ENCODE data around the gene MLPH. TPM values are rescaled to one million over a fixed set of nuclear protein-coding genes. Genes with fewer than 3 reads are reported as not detected.

The MLPH gene
- polyA plus RNA-seq, 1 of the 3 experiments (the other 2 are of a cell fraction): 93.6 TPM

GRCh38 chr2:237546040-237546875, 59.2 kb downstream of the MLPH start:
- ChIA-PET POLR2A (no interaction called here), CTCF (interaction anchor here (1.0 to 3.7 kb wide), 2 partner anchors 17 to 34 kb away, joined by 3 to 16 read pairs; no protein-coding TSS in a partner anchor)
- Histone ChIP-seq H3K9ac (no peak overlapping the region), H3F3A (replicated peaks; ENCODE audit: insufficient read depth) (peaks cover 8% of the 10 kb centered on the region), H3K4me2 (no peak overlapping the region), H3K36me3 (replicated peaks in 1 of 2; ENCODE audit: control insufficient read depth in 1 of 2, insufficient read depth in 2 of 2, low read length in 1 of 2) (peaks cover 12 to 61% of the 10 kb centered on the region in 2 experiments), H3K27ac (ENCODE audit: low read depth in 2 of 2, low read length in 1 of 2) (no peak overlapping the region), H3K79me2 (ENCODE audit: insufficient read depth) (no peaks in the 10 kb centered on the region), H4K20me1 (ENCODE audit: insufficient read depth) (no peaks in the 10 kb centered on the region), H3K9me3 (no peaks in the 10 kb centered on the region), H3K4me3 (ENCODE audit: low read depth in 2 of 2, low read length in 1 of 2) (no peak overlapping the region), H3K9me2 (no peaks in the 10 kb centered on the region), H3K27me3 (ENCODE audit: insufficient read depth) (no peaks in the 10 kb centered on the region), H3K4me1 (ENCODE audit: control insufficient read depth in 1 of 2, insufficient read depth in 2 of 2, low read depth in 1 of 2, low read length in 1 of 2) (peaks cover 0 to 6% of the 10 kb centered on the region in 2 experiments; a peak in 1 of 4 replicates), H2AFZ (ENCODE audit: low read depth) (no peak overlapping the region)
- TF ChIP-seq REST (IDR thresholded peaks at IDR 0.05; ENCODE audit: low read depth, low read length): no peak
- no peak for TF ChIP-seq EP300 (IDR thresholded peaks at IDR 0.05; ENCODE audit: borderline replicate concordance in 1 of 2, low read depth in 1 of 2, low read length in 1 of 2)
- TF ChIP-seq SMC3 (IDR thresholded peaks at IDR 0.05; ENCODE audit: low read depth, low read length): no peak
- TF ChIP-seq TEAD4 (IDR thresholded peaks at IDR 0.05; ENCODE audit: borderline replicate concordance, insufficient read depth): no peak
- no peak for TF ChIP-seq TAF1 (IDR thresholded peaks at IDR 0.05; ENCODE audit: borderline replicate concordance, low read depth, low read length)
- TF ChIP-seq ELF1 (IDR thresholded peaks at IDR 0.05): no peak
- no peak for TF ChIP-seq CTCF (IDR thresholded peaks at IDR 0.05)
- TF ChIP-seq SIN3A (IDR thresholded peaks at IDR 0.05; ENCODE audit: borderline replicate concordance, low read depth, low read length): no peak
- TF ChIP-seq FOSL2 (IDR thresholded peaks at IDR 0.05; ENCODE audit: borderline replicate concordance, low read depth): no peak
- no peak for TF ChIP-seq FOXM1 (IDR thresholded peaks at IDR 0.05; ENCODE audit: low read depth)
- TF ChIP-seq ZBTB33 (IDR thresholded peaks at IDR 0.05; ENCODE audit: borderline replicate concordance, low read depth): no peak
- no peak for TF ChIP-seq EZH2phosphoT487 (IDR thresholded peaks at IDR 0.05; ENCODE audit: borderline replicate concordance, low read depth)
- no peak for TF ChIP-seq RCOR1 (IDR thresholded peaks at IDR 0.05; ENCODE audit: low read length)
- WGBS (ENCODE audit: low lambda C conversion rate): 93% methylated on average over 7 of the region's 8 CpGs
- DNase-seq: no peak
